Stomach (tissue), 9 donors: ENCODE measurements around the gene DGAT2L6. TPM values are rescaled to one million over a fixed set of nuclear protein-coding genes. Genes with fewer than 3 reads are reported as not detected.
A peak's percentile ranks its signal among the peaks of the same experiment; 100 is the strongest.

Experiments used
- DNase-seq, 2 donors: peaks; one replicate each; pipeline versions ENCODE4 v3.0.0 to v3.0.0-alpha.2; 2013 to 2019
- H3K27ac ChIP-seq, 5 donors: fragments of 200-600 bp in 4 of 5; sonication (generic) in 4 of 5; one replicate each; pipeline ENCODE4 v1.5.1; 2013 to 2019; ENCODE audit warnings: mild to moderate bottlenecking in 1 of 5, moderate library complexity in 1 of 5
- H3K27me3 ChIP-seq, 3 donors: fragments of 200-600 bp; sonication (generic); one replicate each; pipeline ENCODE4 v1.5.1; 2017 to 2019; ENCODE audit warnings: mixed run types in 1 of 3
- H3K36me3 ChIP-seq, 4 donors: fragments of 200-600 bp; sonication (generic); 1 replicate in 3 of 4; 2 replicates in 1 of 4; pipeline ENCODE4 v1.5.1; 2016 to 2019
- H3K4me1 ChIP-seq, 4 donors: fragments of 200-600 bp; sonication (generic); one replicate each; pipeline ENCODE4 v1.5.1; 2016 to 2019
- H3K4me3 ChIP-seq, 4 donors: fragments of 200-600 bp; sonication (generic) in 3 of 4; one replicate each; pipeline ENCODE4 v1.5.1; 2016 to 2019; ENCODE audit warnings: mild to moderate bottlenecking in 1 of 4
- H3K9me3 ChIP-seq, 4 donors: fragments of 200-600 bp; sonication (generic); one replicate each; pipeline ENCODE4 v1.5.1; 2016 to 2019
- CTCF ChIP-seq, 7 experiments: fragments of 450-650 bp in 4 of 7; fragments of 200-600 bp in 3 of 7; sonication (generic) in 3 of 7; IDR thresholded peaks; one replicate each; pipeline ENCODE4 v1.5.1; 2016 to 2019; ENCODE audit warnings: antibody characterized with exemption in 7 of 7, control low read depth in 2 of 7, mild to moderate bottlenecking in 1 of 7
- EP300 ChIP-seq: sonication (generic); formaldehyde crosslinking; IDR thresholded peaks from one replicate; pipeline ENCODE4 v1.6.1; 2017; ENCODE audit warnings: antibody characterized with exemption
- POLR2A ChIP-seq, 4 donors: fragments of 450-650 bp; IDR thresholded peaks; one replicate each; pipeline ENCODE4 v1.6.1; 2016; ENCODE audit warnings: antibody characterized with exemption in 4 of 4, control low read depth in 2 of 4, mild to moderate bottlenecking in 1 of 4, moderate library complexity in 1 of 4
- POLR2AphosphoS5 ChIP-seq, 3 donors: sonication (generic); formaldehyde crosslinking; IDR thresholded peaks; one replicate each; pipeline ENCODE4 v1.6.1; 2016; ENCODE audit warnings: antibody characterized with exemption in 3 of 3
- WGBS, 5 donors: extraction: QIAGEN DNeasy Blood & Tissue Kit in 3 of 5; methylation state at CpG; one replicate each; pipeline versions ENCODE4 v1.1.5 to v1.1.7; 2013 to 2018; 5-methylcytosine and 5-hydroxymethylcytosine counted together
- intact Hi-C: fragments of 100-400 bp; cut with DNase I; formaldehyde crosslinking; loops from one replicate; pipeline ENCODE4 v1.15.1; 2023; ENCODE audit warnings: low total_unique reads
- polyA plus RNA-seq, 3 donors: library from polyadenylated mRNA; stranded (reverse); fragments of 200-250 nt; gene quantifications; one replicate each; pipeline ENCODE4 v1.2.3, GENCODE V29; 2013
- total RNA-seq, 5 donors: library from RNA; depleted of rRNA; stranded (reverse); fragments of >200 nt; gene quantifications; one replicate each; pipeline versions ENCODE4 v1.1.0 to v1.2.3, GENCODE V29; 2014 to 2016
- donor health status: healthy with polysubstance abuse.
- donor health status: Bipolar disorder and iron deficiency.
- donor health status: healthy.

The DGAT2L6 gene
- total and polyA plus RNA-seq, 8 donors, result not detected

GRCh38 chrX:70132877-70133302 is 44.4 kb upstream of the DGAT2L6 start:
- H3K4me3 ChIP-seq, result peak overlapping the region; percentile 59 to 81 (median 65)
- peaks cover 0 to 9% (median 4%) of the 10 kb centered on the region in 4 donors for H3K36me3 ChIP-seq
- WGBS, 5 donors, result 0 to 39% (median 1%) methylated on average over 8 of the region's 8 CpGs
- no peaks in the 10 kb centered on the region for H3K27me3 ChIP-seq
- intact Hi-C loops, result no loop called here
- peaks cover 0 to 8% (median 3%) of the 10 kb centered on the region in 4 donors for H3K9me3 ChIP-seq
- peak overlapping the region; percentile 28 to 88 (median 84) for H3K27ac ChIP-seq
- TF ChIP-seq POLR2AphosphoS5 (IDR thresholded peaks at IDR 0.05), result no peak
- TF ChIP-seq EP300, result no peak
- no peak for TF ChIP-seq POLR2A (IDR thresholded peaks at IDR 0.05)
- TF ChIP-seq CTCF (IDR thresholded peaks at IDR 0.05), result no peak
- peaks cover 10 to 27% (median 20%) of the 10 kb centered on the region in 4 donors for H3K4me1 ChIP-seq
- no peak for DNase-seq

- peaks cover 0 to 8% (median 3%) of the 10 kb centered on the region in 4 donors for H3K9me3 ChIP-seq
- peaks cover 10 to 27% (median 20%) of the 10 kb centered on the region in 4 donors for H3K4me1 ChIP-seq
- TF ChIP-seq EP300, result no peak
- TF ChIP-seq CTCF (IDR thresholded peaks at IDR 0.05), result peak in 4 of 7 experiments; percentile 29 to 56 (median 34)
- TF ChIP-seq POLR2AphosphoS5 (IDR thresholded peaks at IDR 0.05), result peak in 2 of 3 donors; percentile 51 to 58
- TF ChIP-seq POLR2A (IDR thresholded peaks at IDR 0.05), result no peak
- intact Hi-C loops, result no loop called here
- peaks cover 0 to 9% (median 4%) of the 10 kb centered on the region in 4 donors for H3K36me3 ChIP-seq
- peak within 1 kb of the TSS; percentile 74 to 88 (median 84) for H3K27ac ChIP-seq
- H3K4me3 ChIP-seq, result peak within 1 kb of the TSS; percentile 59 to 81 (median 65)
- H3K27me3 ChIP-seq, result no peaks in the 10 kb centered on the region
- WGBS, 5 donors, result 0 to 40% (median 5%) methylated on average over 21 to 59 of the region's 59 CpGs
- DNase-seq, result peak; percentile 75 to 94
Observed at GRCh38 chrX:70133303-70134115, 43.8 kb upstream of the DGAT2L6 start, which contains the start of gene IGBP1. Gene IGBP1, plus strand, starts transcription at chrX:70133447. Its CDS starts 501 bp downstream, at chrX:70133948.

- TF ChIP-seq POLR2A (IDR thresholded peaks at IDR 0.05) (no peak), EP300 (no peak), CTCF (IDR thresholded peaks at IDR 0.05) (no peak), POLR2AphosphoS5 (IDR thresholded peaks at IDR 0.05) (no peak)
- Histone ChIP-seq H3K27me3 (no peaks in the 10 kb centered on the region), H3K4me1 (peaks cover 10 to 27% (median 20%) of the 10 kb centered on the region in 4 donors), H3K36me3 (peaks cover 0 to 9% (median 4%) of the 10 kb centered on the region in 4 donors), H3K27ac (peak overlapping the region; percentile 74 to 88 (median 84)), H3K9me3 (peaks cover 0 to 8% (median 3%) of the 10 kb centered on the region in 4 donors), H3K4me3 (peak overlapping the region; percentile 59 to 81 (median 65))
- WGBS, 5 donors, result 1 to 33% (median 4%) methylated on average over 11 to 12 of the region's 12 CpGs
- DNase-seq, result peak in 1 of 2 donors; percentile 45
- intact Hi-C loops, result no loop called here
Observed at GRCh38 chrX:70134116-70134477, 43.2 kb upstream of the DGAT2L6 start.

GRCh38 chrX:70138622-70139021 is 38.7 kb upstream of the DGAT2L6 start:
- Histone ChIP-seq H3K36me3 (peaks cover 0 to 19% (median 15%) of the 10 kb centered on the region in 4 donors), H3K9me3 (peaks cover 0 to 4% (median 2%) of the 10 kb centered on the region in 4 donors), H3K4me1 (peaks cover 10 to 20% (median 16%) of the 10 kb centered on the region in 4 donors), H3K27ac (no peak overlapping the region), H3K4me3 (no peak overlapping the region), H3K27me3 (no peaks in the 10 kb centered on the region)
- intact Hi-C loops, result no loop called here
- TF ChIP-seq POLR2AphosphoS5 (IDR thresholded peaks at IDR 0.05), result no peak
- TF ChIP-seq EP300, result no peak
- no peak for TF ChIP-seq CTCF (IDR thresholded peaks at IDR 0.05)
- TF ChIP-seq POLR2A (IDR thresholded peaks at IDR 0.05), result no peak
- 71 to 91% (median 81%) methylated on average over 2 of the region's 2 CpGs for WGBS, 5 donors
- DNase-seq, result no peak
